Breast epithelium (tissue), 3 donors: Measurements from ENCODE around the gene BRD1.

Experiments used
- POLR2A ChIP-seq: fragments of 450-650 bp; IDR thresholded peaks from one replicate; pipeline ENCODE4 v1.6.1; 2016; ENCODE audit warnings: antibody characterized with exemption, mild to moderate bottlenecking, moderate library complexity
- POLR2AphosphoS5 ChIP-seq, 3 donors: sonication (generic); formaldehyde crosslinking; IDR thresholded peaks; one replicate each; pipeline ENCODE4 v1.6.1; 2017; ENCODE audit warnings: antibody characterized with exemption in 3 of 3
- TF ChIP-seq, protein P1 (sequence below), 3 donors: fragments of 450-650 bp; IDR thresholded peaks; one replicate each; pipeline ENCODE4 v1.5.1; 2016 to 2017; ENCODE audit warnings: antibody characterized with exemption in 3 of 3, mild to moderate bottlenecking in 3 of 3, moderate library complexity in 3 of 3

- TF ChIP-seq POLR2AphosphoS5 (IDR thresholded peaks at IDR 0.05), result no peak
- TF ChIP-seq, protein P1, sequence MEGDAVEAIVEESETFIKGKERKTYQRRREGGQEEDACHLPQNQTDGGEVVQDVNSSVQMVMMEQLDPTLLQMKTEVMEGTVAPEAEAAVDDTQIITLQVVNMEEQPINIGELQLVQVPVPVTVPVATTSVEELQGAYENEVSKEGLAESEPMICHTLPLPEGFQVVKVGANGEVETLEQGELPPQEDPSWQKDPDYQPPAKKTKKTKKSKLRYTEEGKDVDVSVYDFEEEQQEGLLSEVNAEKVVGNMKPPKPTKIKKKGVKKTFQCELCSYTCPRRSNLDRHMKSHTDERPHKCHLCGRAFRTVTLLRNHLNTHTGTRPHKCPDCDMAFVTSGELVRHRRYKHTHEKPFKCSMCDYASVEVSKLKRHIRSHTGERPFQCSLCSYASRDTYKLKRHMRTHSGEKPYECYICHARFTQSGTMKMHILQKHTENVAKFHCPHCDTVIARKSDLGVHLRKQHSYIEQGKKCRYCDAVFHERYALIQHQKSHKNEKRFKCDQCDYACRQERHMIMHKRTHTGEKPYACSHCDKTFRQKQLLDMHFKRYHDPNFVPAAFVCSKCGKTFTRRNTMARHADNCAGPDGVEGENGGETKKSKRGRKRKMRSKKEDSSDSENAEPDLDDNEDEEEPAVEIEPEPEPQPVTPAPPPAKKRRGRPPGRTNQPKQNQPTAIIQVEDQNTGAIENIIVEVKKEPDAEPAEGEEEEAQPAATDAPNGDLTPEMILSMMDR (IDR thresholded peaks at IDR 0.05), result no peak
- TF ChIP-seq POLR2A, result no peak
These were observed 27.7 kb upstream of the BRD1 start for GRCh38 chr22:49855251-49855911.
